Effector CD4-positive, alpha-beta T cell (primary cell): ENCODE data around the gene SLC22A6.
"Not testable (repeated sequence)": the region's sequence is repeated elsewhere in the genome, so short reads cannot be mapped to it uniquely, and the experiment has no call there.

Source experiments
- DNase-seq: peaks from one replicate; pipeline ENCODE4 v3.0.0-alpha.2; 2020

SLC22A6 gene

GRCh38 chr11:62983536-62984199, 1.1 kb downstream of the SLC22A6 start:
- no peak for DNase-seq

- DNase-seq, result no peak
Measured at GRCh38 chr11:62981743-62982142, 3.0 kb downstream of the SLC22A6 start.

DNA sequence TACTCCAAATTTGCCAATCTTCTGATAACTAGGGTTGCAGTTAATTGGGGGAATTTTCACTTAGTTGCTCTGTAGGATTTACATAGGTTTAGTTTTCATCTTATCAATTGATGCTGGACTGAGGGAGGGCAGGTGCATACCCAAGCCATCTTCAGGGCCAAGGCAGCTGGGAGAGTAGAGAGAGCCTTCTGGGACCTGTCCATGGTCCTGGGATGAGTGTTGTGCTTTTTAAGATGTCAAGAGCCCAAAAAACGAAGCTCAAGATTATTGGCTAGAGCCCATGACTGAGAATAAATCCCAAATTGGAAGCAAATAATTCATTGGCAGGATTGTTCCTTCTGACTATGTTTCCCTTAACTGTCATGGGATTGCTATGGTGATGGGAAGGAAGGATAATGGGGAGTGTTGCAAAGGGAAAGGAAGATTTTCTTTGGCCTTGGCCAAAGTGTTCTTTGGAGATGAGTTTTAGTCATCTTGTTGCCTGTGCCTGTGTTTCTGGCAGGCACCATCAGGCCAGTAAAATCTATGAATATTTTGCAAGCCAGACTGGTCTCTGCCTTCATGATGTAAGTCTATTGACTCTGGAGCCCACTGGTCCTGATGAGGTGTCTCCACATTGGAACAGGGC, 4.5 kb downstream of the SLC22A6 start:
- no peak for DNase-seq

- no peak for DNase-seq
Measured at GRCh38 chr11:62976109-62976508, 8.7 kb downstream of the SLC22A6 start.

GRCh38 chr11:62974848-62975522, 9.8 kb downstream of the SLC22A6 start:
- DNase-seq, result no peak

- no peak for DNase-seq
Measured at GRCh38 chr11:62965574-62965973, 19.2 kb downstream of the SLC22A6 start.

GRCh38 chr11:62962391-62962790, 22.4 kb downstream of the SLC22A6 start:
- DNase-seq, result no peak

GRCh38 chr11:62961017-62961570, 23.7 kb downstream of the SLC22A6 start:
- DNase-seq, result no peak

- no peak for DNase-seq
Measured at GRCh38 chr11:62959422-62959980, 25.3 kb downstream of the SLC22A6 start.

GRCh38 chr11:62958547-62959421, 26.0 kb downstream of the SLC22A6 start:
- no peak for DNase-seq

GRCh38 chr11:62957147-62957546, 27.6 kb downstream of the SLC22A6 start:
- no peak for DNase-seq

DNA sequence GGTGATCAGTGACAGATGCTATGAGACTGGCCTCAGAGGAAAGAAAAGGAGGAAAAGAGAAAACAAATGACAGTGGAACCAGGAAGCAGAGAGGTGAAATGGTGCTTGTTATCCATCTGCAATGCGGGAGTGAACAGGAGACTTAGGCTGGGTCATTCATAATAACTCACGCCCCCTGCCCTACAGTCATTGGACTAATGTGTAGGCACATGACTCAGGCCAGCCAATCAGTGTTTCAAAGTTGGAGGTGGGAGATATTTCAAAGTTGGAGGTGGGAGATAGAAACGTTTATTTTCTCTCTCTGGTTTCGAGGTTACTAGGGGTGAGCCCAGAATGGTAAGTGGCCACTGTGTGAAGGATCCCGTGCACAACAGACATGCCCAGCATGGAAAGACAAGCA, 30.3 kb downstream of the SLC22A6 start:
- DNase-seq, result no peak

DNA sequence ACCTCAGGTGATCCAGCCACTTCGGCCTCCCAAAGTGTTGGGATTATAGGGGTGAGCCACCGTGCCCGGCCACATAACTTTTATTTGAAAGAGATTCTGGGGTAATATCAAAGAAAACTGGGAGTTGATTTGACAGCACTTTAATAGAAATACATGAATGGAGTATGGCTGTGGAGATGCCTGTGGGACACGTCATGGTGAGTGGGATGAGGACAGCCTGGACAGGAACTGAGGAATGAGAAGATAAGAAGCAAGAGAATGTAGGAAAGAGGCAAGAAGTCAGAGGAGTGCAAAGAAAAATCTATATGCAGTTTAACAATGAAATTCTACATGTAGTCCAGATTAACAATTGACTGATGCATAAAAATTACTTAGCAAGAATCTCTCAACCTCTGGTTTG, 31.0 kb downstream of the SLC22A6 start:
- no peak for DNase-seq

DNA sequence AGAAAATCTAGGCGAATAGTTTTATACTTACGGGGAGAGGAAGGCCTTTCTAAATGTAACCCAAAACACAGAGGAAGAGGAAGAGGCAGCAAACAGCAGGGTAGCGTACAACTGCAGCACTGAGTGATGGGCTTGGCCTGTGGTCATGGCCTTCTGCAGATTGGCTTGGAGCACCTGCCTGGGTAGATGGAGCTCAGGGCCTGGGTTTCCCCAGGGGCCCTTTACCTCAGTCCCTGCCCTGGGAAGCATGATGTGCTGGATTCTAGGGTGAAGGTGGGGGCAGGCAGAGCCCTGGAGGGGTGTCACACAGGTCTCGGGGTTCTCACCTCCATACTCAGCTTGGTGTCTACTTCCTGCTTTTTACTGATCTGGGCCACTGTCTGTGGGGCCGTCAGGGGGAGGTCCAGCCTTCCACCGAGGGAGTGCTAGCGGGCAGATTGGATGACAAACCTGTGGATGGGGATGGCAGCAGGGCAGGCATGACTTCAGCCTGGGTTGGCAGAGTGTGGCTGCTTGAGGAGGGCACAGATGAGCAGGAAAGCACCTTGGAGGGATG, 35.9 kb downstream of the SLC22A6 start:
- no peak for DNase-seq

DNA sequence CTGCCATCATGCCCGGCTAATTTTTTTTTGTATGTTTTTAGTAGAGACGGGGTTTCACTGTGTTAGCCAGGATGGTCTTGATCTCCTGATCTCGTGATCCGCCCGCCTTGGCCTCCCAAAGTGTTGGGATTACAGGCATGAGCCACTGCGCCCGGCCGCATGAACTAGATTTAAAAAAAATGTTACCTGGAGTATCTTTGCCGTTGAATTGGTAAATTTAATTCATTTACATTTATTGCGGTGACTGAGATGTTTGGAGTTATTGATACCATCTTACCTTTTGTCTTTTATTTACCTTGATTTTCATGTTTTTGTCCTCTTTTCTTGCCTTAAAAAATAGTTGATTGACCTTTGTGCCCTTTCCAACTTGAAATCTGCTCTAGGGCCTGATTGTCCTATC, 39.2 kb downstream of the SLC22A6 start:
- DNase-seq, result not testable (repeated sequence)

DNA sequence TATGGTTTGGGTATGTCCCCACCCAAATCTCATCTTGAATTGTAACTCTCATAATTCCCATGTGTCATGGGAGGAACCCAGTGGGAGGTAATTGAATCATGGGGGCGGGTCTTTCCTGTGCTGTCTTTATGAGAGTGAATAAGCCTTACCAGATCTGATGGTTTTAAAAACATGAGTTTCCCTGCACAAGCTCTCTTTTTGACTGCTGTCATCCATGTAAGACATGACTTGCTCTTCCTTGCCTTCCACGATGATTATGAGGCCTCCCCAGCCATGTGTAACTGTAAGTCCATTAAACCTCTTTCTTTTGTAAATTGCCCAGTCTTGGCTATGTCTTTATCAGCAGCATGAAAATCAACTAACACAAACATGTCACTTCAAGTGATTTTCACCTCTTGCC, 47.2 kb downstream of the SLC22A6 start:
- DNase-seq, result not testable (repeated sequence)

DNA sequence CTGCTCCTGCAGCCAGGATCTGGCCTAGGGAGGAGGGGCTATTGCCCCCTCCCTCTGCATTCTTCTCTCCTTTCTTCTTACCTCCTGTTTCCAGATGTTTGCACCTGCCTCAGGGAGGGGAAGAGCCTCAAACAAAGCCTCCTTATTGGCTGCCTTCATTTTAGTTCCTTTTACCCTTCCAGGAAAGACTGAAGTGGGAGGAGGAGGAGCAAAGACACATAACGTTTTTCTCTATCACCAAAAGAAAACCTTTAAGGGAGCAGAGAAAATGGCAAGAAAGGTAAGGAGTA, 50.3 kb downstream of the SLC22A6 start:
- no peak for DNase-seq

GRCh38 chr11:62933750-62934495, 50.8 kb downstream of the SLC22A6 start:
- no peak for DNase-seq

- no peak for DNase-seq
Measured at GRCh38 chr11:62933285-62933684, 51.5 kb downstream of the SLC22A6 start.

DNA sequence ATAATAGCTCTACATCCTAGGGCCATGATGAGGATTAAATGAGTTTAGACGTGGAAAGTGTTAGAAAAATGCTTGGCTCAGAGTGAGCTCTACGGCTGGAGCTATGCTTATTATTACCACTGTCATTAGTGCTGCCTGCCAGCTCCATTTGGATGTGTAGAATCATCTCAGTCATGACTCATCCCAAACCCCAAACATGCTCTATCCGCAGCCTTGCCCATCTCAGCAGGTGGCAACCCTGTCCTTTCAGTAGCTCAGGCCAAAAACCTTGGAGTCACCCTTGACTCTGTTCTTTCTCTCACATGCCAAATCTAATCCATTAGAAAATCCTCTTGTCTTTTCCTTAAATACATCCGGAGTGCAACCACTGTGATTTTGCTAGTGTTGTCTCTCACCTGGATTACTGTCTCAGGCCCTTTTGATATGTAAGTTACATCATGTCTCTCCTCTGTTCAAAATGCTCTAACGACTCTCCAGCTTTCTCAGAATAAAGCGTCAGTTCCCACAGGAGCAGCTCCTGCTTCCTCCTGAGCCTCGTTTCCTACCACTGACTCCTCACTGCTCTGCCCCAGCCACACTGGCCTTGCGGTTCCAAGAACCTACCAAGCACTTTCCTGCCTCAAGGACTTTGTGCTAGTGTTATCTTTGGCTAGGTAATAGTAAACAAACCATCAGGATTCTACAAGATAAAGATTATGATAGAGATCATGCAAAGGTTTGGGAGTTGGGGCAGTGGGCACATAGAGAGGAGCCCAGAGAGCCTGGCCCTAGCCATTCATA, 53.1 kb downstream of the SLC22A6 start:
- DNase-seq, result no peak

DNA sequence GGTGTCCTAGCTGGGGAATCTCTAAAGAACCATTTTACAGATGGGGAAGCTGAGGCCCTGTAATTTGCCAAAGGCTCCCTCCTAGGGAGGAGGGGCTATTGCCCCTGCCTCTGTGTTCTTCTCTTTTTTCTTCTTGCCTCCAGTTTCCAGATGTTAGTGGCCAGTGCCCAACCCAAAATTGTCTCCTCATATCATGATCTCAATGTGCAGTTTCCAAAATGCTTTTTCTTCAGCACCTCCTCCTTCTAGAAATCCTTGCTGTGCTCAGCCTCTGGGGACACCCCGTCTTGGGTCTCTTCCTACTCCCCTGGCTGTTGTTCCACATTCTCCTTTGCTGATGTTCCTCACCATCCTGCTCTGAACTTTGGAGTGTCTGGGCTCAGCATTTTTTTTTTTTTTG, 54.1 kb downstream of the SLC22A6 start:
- no peak for DNase-seq
